Caco-2 (cell line): ENCODE measurements around the gene SLC25A39. TPM values are rescaled to one million over a fixed set of nuclear protein-coding genes. Genes with fewer than 3 reads are reported as not detected.
A peak's percentile ranks its signal among the peaks of the same experiment; 100 is the strongest.

Experiments
- BruUV-seq: library from RNA; stranded (reverse); fragments of 400-500 nt; replicated peaks from 2 replicates; lab custom pipeline; 2021; lab: Mats Ljungman, UMichigan
- CTCF ChIA-PET: fragments of 300-600 bp; sonication (Branson Sonifier 250); formaldehyde crosslinking; loops from one replicate; lab custom pipeline; 2022; ENCODE audit warnings: antibody characterized with exemption; lab: Charles Lee
- POLR2A ChIA-PET: fragments of 300-600 bp; sonication (Branson Sonifier 250); formaldehyde crosslinking; loops from one replicate; lab custom pipeline; 2022; ENCODE audit warnings: antibody characterized with exemption; lab: Charles Lee
- DNase-seq, 2 experiments: peaks; one replicate each; pipeline versions ENCODE4 v3.0.0 to v3.0.0-alpha.2; 2020 to 2022
- H3K27me3 ChIP-seq: replicated peaks from 2 replicates; pipeline ENCODE4 v1.6.0; 2011; ENCODE audit warnings: low read length; ENCODE audit not compliant: control insufficient read depth, insufficient read depth
- H3K36me3 ChIP-seq: 2 replicates; pipeline ENCODE4 v1.5.1; 2011; ENCODE audit warnings: low read length; ENCODE audit not compliant: control insufficient read depth, insufficient read depth
- H3K4me1 ChIP-seq: fragments of 250-450 bp; sonication (Bioruptor Pico); 2 replicates; pipeline ENCODE4 v1.5.1; 2020; ENCODE audit warnings: mild to moderate bottlenecking
- H3K4me3 ChIP-seq: 2 replicates; pipeline ENCODE4 v1.5.1; 2011; ENCODE audit warnings: low read depth, mild to moderate bottlenecking, control low read depth, low read length
- H3K9me3 ChIP-seq: fragments of 250-450 bp; sonication (Bioruptor Pico); 2 replicates; pipeline ENCODE4 v1.5.1; 2020; ENCODE audit warnings: mild to moderate bottlenecking, moderate library complexity
- H3K27ac Mint-ChIP-seq: one replicate; pipeline ENCODE4 v1.8.0; 2022; ENCODE audit warnings: mixed read lengths; ENCODE audit not compliant: unreplicated experiment
- H3K27me3 Mint-ChIP-seq: one replicate; pipeline ENCODE4 v1.8.0; 2022; ENCODE audit warnings: mixed read lengths; ENCODE audit not compliant: insufficient read depth, unreplicated experiment
- H3K36me3 Mint-ChIP-seq: one replicate; pipeline ENCODE4 v1.8.0; 2022; ENCODE audit warnings: mild to moderate bottlenecking, mixed read lengths; ENCODE audit not compliant: insufficient read depth, unreplicated experiment
- H3K4me1 Mint-ChIP-seq: one replicate; pipeline ENCODE4 v1.8.0; 2022; ENCODE audit warnings: low read depth, mixed read lengths; ENCODE audit not compliant: unreplicated experiment
- H3K4me3 Mint-ChIP-seq: one replicate; pipeline ENCODE4 v1.8.0; 2022; ENCODE audit warnings: mild to moderate bottlenecking, moderate library complexity, mixed read lengths; ENCODE audit not compliant: unreplicated experiment
- H3K9me3 Mint-ChIP-seq: one replicate; pipeline ENCODE4 v1.8.0; 2022; ENCODE audit warnings: mixed read lengths; ENCODE audit not compliant: unreplicated experiment
- CTCF ChIP-seq, 2 experiments: fragments of 200-600 bp in 1 of 2; IDR thresholded peaks; 1 replicate in 1 of 2; 2 replicates in 1 of 2; pipeline versions ENCODE4 v1.5.1 to v1.8.0; 2011 to 2022; ENCODE audit warnings: antibody characterized with exemption in 1 of 2, control low read depth in 1 of 2, inconsistent platforms in 1 of 2, low read depth in 1 of 2, low read length in 1 of 2, mild to moderate bottlenecking in 1 of 2, moderate library complexity in 1 of 2; ENCODE audit not compliant: insufficient read depth in 1 of 2, severe bottlenecking in 1 of 2, unreplicated experiment in 1 of 2
- intact Hi-C: fragments of 100-400 bp; cut with micrococcal nuclease; formaldehyde crosslinking; loops from one replicate; pipeline ENCODE4 v1.10.0; 2022; ENCODE audit not compliant: unreplicated experiment
- total RNA-seq: library from RNA; stranded (reverse); gene quantifications from 2 replicates; pipeline ENCODE4 v1.2.3, GENCODE V29; 2022

Gene SLC25A39
- total RNA-seq, 1 experiment from 2014 or later = 155 TPM

DNA sequence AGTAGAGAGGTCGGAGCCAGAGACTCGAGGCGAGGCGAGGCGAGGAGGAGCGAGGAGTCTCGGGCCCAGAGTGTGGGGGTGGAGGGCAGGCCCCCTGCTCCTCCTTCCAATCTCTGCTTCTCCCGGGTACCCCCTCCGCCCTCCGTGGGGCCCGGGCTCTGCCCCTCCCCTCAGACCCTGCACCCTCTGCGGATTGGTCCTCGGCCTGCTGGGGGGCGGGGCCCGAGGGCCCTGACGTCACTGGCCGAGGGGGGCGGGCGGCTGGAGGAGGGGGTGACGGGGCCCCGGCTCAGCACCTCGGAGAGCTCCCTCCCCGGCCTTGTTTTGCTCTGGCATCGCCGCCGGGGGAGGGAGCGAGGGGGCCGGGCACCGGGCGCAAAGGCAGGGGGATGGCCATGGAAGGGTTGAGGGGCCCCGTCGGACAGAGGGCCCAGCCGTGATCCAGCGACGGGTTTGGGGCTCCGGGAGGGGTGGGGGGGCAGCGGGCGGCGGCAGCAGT lies 16.3 kb downstream of the SLC25A39 start, which contains the start of gene RUNDC3A:
RUNDC3A (plus strand) TSS at position 282 of the 499 bp plus-strand sequence. CDS start 232 bp downstream, outside the sequence.
- H3K27ac Mint-ChIP-seq = peak within 1 kb of the TSS; percentile 59
- TF ChIP-seq CTCF (IDR thresholded peaks at IDR 0.05; ENCODE audit: insufficient read depth in 1 of 2, low read depth in 1 of 2, low read length in 1 of 2, severe bottlenecking in 1 of 2, unreplicated experiment in 1 of 2) = no peak
- H3K27me3 Mint-ChIP-seq = peaks cover 10% of the 10 kb centered on the region

DNA sequence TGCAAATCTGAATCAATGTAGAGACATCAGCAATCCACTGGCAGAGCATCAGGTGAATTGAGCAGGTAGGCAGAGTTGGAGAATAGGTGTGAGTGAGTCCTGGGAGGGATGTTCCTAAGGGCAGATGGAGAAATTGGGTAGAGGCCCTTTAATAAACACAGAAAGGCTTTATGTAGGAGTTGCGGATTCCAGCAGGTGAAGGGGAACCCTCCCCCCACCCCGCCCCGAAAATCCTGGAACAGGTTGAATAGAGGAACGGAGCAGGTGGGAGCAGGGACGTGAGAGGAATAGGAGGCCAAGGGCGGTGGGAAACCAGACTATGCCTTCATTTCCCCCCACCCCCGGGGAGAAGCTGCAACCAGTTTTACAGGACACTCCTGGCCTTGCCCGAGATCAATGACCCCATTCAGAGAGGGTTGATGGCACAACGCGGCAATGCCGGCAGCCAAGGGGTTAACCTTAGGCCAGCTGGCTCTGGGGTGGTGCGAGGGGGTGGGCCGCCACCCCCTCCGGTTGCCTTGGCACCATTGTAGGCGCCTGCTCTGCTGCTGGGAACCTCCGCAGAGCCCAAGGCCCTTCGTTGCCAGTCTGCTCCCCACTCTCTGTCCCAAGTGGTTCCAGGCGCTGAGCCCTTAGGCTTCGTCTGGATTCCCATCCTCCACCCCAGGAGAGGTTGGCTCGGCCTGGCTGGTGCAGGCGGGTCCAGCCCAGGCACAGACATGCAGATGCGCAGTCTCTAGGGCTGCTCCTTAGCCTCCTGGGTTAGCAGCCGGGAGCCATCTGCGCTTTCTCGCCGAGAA lies 17.0 kb downstream of the SLC25A39 start:
- Histone ChIP-seq H3K27me3 (no peaks in the 10 kb centered on the region), H3K4me1 (no peaks in the 10 kb centered on the region), H3K4me3 (peak overlapping the region; percentile 66), H3K9me3 (no peaks in the 10 kb centered on the region), H3K36me3 (no peaks in the 10 kb centered on the region)
- ChIA-PET CTCF (interaction anchor here (0.6 to 1.1 kb wide), 3 partner anchors 49 to 91 kb away, joined by 3 to 6 read pairs (median 3); no protein-coding TSS in a partner anchor), POLR2A (interaction anchor here (0.6 to 1.2 kb wide), 2 partner anchors 17 to 86 kb away, joined by 4 to 8 read pairs; no protein-coding TSS in a partner anchor)
- Mint-ChIP-seq H3K36me3 (peaks cover 5% of the 10 kb centered on the region), H3K27me3 (peaks cover 13% of the 10 kb centered on the region), H3K4me3 (peak overlapping the region; percentile 81), H3K4me1 (peaks cover 10% of the 10 kb centered on the region), H3K27ac (peak overlapping the region; percentile 59), H3K9me3 (no peaks in the 10 kb centered on the region)
- BruUV-seq = no TSS peak
- no peak for TF ChIP-seq CTCF (IDR thresholded peaks at IDR 0.05; ENCODE audit: insufficient read depth in 1 of 2, low read depth in 1 of 2, low read length in 1 of 2, severe bottlenecking in 1 of 2, unreplicated experiment in 1 of 2)
- intact Hi-C loops = loop anchor here (5.0 kb wide), 1 partner anchor 85 kb away; no protein-coding TSS in a partner anchor
- DNase-seq = peak; percentile 73 to 79

More for the DNA sequence above, 16.3 kb downstream of the SLC25A39 start, which contains the start of gene RUNDC3A:
- intact Hi-C loops = loop anchor here (5.0 kb wide), 1 partner anchor 86 kb away; no protein-coding TSS in a partner anchor
- no peaks in the 10 kb centered on the region for H3K4me1 ChIP-seq
- peak within 1 kb of the TSS; percentile 66 for H3K4me3 ChIP-seq
- H3K4me1 Mint-ChIP-seq = peaks cover 10% of the 10 kb centered on the region
- ChIA-PET POLR2A (interaction anchor here (0.5 to 1.2 kb wide), 4 partner anchors 12 to 89 kb away, joined by 3 to 8 read pairs (median 4); partner anchors contain the start of gene UBTF), CTCF (interaction anchor here (0.6 to 1.1 kb wide), 3 partner anchors 50 to 92 kb away, joined by 3 to 6 read pairs (median 3); no protein-coding TSS in a partner anchor)
- no peaks in the 10 kb centered on the region for H3K9me3 ChIP-seq
- peak within 1 kb of the TSS; percentile 81 for H3K4me3 Mint-ChIP-seq
- H3K36me3 Mint-ChIP-seq = peaks cover 5% of the 10 kb centered on the region
- H3K27me3 ChIP-seq = no peaks in the 10 kb centered on the region
- BruUV-seq = no TSS peak
- no peaks in the 10 kb centered on the region for H3K9me3 Mint-ChIP-seq
- DNase-seq = peak; percentile 91 to 96
- no peaks in the 10 kb centered on the region for H3K36me3 ChIP-seq

GRCh38 chr17:44304651-44305050 lies 20.0 kb downstream of the SLC25A39 start:
- ChIA-PET CTCF (no interaction called here), POLR2A (no interaction called here)
- Histone ChIP-seq H3K36me3 (no peaks in the 10 kb centered on the region), H3K4me3 (no peak overlapping the region), H3K9me3 (no peaks in the 10 kb centered on the region), H3K27me3 (no peaks in the 10 kb centered on the region), H3K4me1 (no peaks in the 10 kb centered on the region)
- H3K27me3 Mint-ChIP-seq = peaks cover 16% of the 10 kb centered on the region
- no peak overlapping the region for H3K27ac Mint-ChIP-seq
- no peak for DNase-seq
- intact Hi-C loops = loop anchor here (5.0 kb wide), 1 partner anchor 82 kb away; no protein-coding TSS in a partner anchor
- BruUV-seq = no TSS peak
- H3K36me3 Mint-ChIP-seq = peaks cover 2% of the 10 kb centered on the region
- H3K4me1 Mint-ChIP-seq = peaks cover 10% of the 10 kb centered on the region
- TF ChIP-seq CTCF (IDR thresholded peaks at IDR 0.05; ENCODE audit: insufficient read depth in 1 of 2, low read depth in 1 of 2, low read length in 1 of 2, severe bottlenecking in 1 of 2, unreplicated experiment in 1 of 2) = no peak
- H3K4me3 Mint-ChIP-seq = no peak overlapping the region
- H3K9me3 Mint-ChIP-seq = no peaks in the 10 kb centered on the region
